ENCODE measurements around the gene NRROS. TPM values are rescaled to one million over a fixed set of nuclear protein-coding genes. Genes with fewer than 3 reads are reported as not detected.
"Not testable (repeated sequence)": the region's sequence is repeated elsewhere in the genome, so short reads cannot be mapped to it uniquely, and the experiment has no call there.

The NRROS gene
- 1.9 TPM for polyA plus RNA-seq (2013, experiment 1 of 4)
- polyA plus RNA-seq (2013, experiment 2 of 4): 2.8 TPM
- 1.8 TPM for polyA plus RNA-seq (2013, experiment 3 of 4)
- polyA plus RNA-seq (2013, experiment 4 of 4): 2.0 TPM

DNA sequence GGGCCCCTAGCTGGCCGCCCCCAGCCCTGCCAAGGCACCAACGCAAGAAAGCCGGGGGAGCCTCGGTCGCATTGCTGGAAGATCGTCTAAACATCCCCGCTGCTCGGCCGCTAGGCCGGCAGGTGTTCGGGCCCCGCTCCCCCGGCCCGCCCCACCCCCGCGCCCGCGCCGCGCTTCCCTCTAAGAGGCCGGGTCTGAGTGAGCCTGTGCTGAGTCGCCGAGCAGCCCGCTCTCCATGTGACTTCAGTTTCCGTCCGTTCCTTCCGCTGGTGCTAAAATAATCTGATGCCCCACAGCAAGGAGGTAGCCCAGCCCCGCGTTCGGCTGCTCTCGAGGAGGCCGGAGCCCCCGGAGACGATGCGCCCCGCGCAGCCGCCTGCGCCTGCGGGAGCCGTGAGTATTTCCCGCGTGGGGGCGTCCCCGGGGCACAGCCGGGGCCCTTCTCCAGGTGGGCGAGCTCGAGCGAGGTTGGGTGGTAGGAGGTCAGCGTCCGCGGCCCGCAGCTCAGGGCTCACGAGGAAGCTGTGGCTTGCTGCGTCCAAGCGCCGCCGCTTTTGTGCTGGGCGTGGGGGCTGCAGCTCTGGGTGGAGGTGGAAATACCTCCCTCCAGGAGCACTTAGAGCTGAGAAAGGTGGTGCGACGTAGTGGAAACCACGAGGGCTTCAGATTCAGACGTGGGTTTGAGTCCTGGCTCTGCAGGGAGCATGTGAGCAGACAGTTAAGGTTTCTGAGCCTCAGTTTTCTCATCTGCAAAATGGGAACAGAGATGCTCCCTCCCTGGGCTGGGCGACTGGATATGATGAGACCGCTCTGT, at the start of gene NRROS:
TSS of gene NRROS (plus strand) at position 212 of the 814 bp plus-strand sequence. CDS start 14,846 bp downstream, outside the sequence.
- peaks cover 7% of the 10 kb centered on the region for H3K4me1 ChIP-seq (ENCODE audit: control insufficient read depth, insufficient read depth, low read length)
- 35 to 38% methylated on average over 65 of the region's 65 CpGs for WGBS, 2 experiments
- H3K27me3 ChIP-seq (ENCODE audit: control insufficient read depth, insufficient read depth, low read length, poor library complexity, severe bottlenecking): peaks cover 22% of the 10 kb centered on the region
- H3K27ac ChIP-seq (ENCODE audit: insufficient read depth, low read depth, low read length, poor library complexity, severe bottlenecking): no peak within 1 kb of the TSS
- peak within 1 kb of the TSS; percentile 22 for H3K4me3 ChIP-seq (ENCODE audit: insufficient read depth, low read depth, low read length)
- H3K9me3 ChIP-seq (ENCODE audit: control insufficient read depth, low read length): no peaks in the 10 kb centered on the region
- H3K36me3 ChIP-seq (ENCODE audit: control insufficient read depth, insufficient read depth, low read length): no peaks in the 10 kb centered on the region

DNA sequence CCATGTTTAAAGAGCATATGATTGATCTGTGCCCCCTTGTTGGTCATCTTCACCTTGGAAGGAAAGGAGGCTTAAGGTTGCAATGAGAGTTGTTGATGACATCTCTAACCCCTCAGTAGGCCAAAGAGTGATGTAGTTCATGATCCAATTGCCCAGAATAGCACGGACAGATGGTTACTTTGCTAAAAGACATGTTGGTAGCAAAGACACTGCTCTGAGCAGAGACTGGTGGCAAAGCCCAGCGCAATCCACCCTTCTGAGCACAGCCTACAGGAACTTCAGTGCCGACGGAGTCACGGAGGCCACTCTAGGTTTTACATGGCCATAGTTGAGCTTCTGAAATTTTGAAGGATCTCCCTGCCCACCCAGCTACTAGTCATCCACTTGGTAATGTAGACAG, 49.2 kb upstream of the NRROS start:
- WGBS, 2 experiments: 91 to 93% methylated on average over 5 of the region's 5 CpGs
- Histone ChIP-seq H3K9me3 (ENCODE audit: control insufficient read depth, low read length) (no peaks in the 10 kb centered on the region), H3K4me3 (ENCODE audit: insufficient read depth, low read depth, low read length) (no peak overlapping the region), H3K27me3 (ENCODE audit: control insufficient read depth, insufficient read depth, low read length, poor library complexity, severe bottlenecking) (no peaks in the 10 kb centered on the region), H3K27ac (ENCODE audit: insufficient read depth, low read depth, low read length, poor library complexity, severe bottlenecking) (no peak overlapping the region), H3K4me1 (ENCODE audit: control insufficient read depth, insufficient read depth, low read length) (no peaks in the 10 kb centered on the region), H3K36me3 (ENCODE audit: control insufficient read depth, insufficient read depth, low read length) (no peaks in the 10 kb centered on the region)

DNA sequence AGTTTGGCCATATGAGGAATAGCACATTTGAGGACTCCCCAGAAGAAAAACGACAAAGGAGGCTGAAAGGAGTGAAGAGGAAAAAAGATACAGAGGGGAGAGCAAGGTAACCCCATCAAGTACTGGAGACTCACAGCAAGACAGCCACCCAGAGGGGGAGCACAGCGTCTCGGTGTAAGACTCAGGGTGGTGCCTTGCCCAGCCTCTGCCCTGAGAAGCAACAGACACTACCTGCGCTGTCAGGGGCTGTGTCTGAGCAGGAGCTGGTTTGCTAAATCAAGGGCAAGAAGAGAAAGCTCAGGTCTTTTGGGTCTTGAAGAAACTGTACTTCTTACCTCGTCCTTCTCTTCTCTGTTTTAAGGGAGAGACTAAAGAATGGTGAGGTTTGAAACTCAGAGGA, 43.1 kb upstream of the NRROS start:
- Histone ChIP-seq H3K4me3 (ENCODE audit: insufficient read depth, low read depth, low read length) (no peak overlapping the region), H3K27ac (ENCODE audit: insufficient read depth, low read depth, low read length, poor library complexity, severe bottlenecking) (no peak overlapping the region), H3K4me1 (ENCODE audit: control insufficient read depth, insufficient read depth, low read length) (no peaks in the 10 kb centered on the region), H3K36me3 (ENCODE audit: control insufficient read depth, insufficient read depth, low read length) (no peaks in the 10 kb centered on the region), H3K27me3 (ENCODE audit: control insufficient read depth, insufficient read depth, low read length, poor library complexity, severe bottlenecking) (no peaks in the 10 kb centered on the region), H3K9me3 (ENCODE audit: control insufficient read depth, low read length) (no peaks in the 10 kb centered on the region)
- 70 to 73% methylated on average over 5 of the region's 5 CpGs for WGBS, 2 experiments

DNA sequence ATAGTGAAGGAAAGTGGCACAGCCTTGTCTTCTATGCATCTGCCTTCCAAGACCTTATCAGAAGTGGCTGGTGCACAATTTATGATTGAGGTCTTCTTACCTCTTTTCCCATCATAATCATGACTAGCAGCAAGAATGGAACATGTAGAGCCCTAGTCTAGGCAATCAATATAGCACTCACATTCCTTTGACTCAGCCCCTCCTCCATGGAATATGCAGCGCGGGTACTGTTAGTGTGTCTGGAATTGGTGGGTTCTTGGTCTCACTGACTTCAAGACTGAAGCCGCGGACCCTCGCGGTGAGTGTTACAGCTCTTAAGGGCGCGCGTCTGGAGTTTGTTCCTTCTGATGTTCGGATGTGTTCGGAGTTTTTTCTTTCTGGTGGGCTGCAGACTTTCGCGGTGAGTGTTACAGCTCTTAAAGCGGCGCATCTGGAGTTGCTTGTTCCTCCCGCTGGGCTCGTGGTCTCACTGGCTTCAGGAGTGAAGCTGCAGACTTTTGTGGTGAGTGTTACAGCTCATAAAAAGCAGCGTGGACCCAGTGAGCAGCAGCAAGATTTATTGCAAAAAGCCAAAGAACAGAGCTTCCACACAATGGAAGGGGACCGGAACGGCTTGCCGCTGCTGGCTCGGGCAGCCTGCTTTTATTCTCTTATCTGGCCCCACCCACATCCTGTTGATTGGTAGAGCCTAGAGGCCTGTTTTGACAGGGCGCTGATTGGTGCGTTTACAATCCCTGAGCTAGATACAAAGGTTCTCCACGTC, 41.3 kb upstream of the NRROS start:
- not testable (repeated sequence) for H3K4me3 ChIP-seq (ENCODE audit: insufficient read depth, low read depth, low read length); H3K4me1 ChIP-seq (ENCODE audit: control insufficient read depth, insufficient read depth, low read length); H3K36me3 ChIP-seq (ENCODE audit: control insufficient read depth, insufficient read depth, low read length); H3K27me3 ChIP-seq (ENCODE audit: control insufficient read depth, insufficient read depth, low read length, poor library complexity, severe bottlenecking); H3K27ac ChIP-seq (ENCODE audit: insufficient read depth, low read depth, low read length, poor library complexity, severe bottlenecking); H3K9me3 ChIP-seq (ENCODE audit: control insufficient read depth, low read length)
- 94 to 95% methylated on average over 25 of the region's 25 CpGs for WGBS, 2 experiments

DNA sequence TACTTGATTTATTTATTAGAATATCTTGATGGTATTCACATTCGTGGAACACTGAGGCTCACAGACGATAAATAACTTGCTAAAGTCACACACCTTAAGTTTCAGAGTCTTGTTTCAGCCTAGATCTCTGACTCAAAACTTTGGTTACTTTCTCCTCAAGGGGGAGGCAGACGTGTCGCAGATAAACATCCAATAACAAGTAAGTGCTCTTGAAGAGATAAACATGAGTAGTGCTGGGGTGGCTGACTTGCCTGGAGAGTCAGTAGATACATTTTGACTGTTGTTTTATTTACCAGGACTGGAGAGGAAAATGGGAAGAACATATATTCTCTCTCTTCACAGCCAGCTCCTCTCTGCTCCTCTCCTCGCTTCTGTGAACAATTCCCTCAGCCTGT, 39.8 kb upstream of the NRROS start:
- 88 to 98% methylated on average over 5 of the region's 5 CpGs for WGBS, 2 experiments
- no peak overlapping the region for H3K27ac ChIP-seq (ENCODE audit: insufficient read depth, low read depth, low read length, poor library complexity, severe bottlenecking)
- H3K27me3 ChIP-seq (ENCODE audit: control insufficient read depth, insufficient read depth, low read length, poor library complexity, severe bottlenecking): no peaks in the 10 kb centered on the region
- no peaks in the 10 kb centered on the region for H3K4me1 ChIP-seq (ENCODE audit: control insufficient read depth, insufficient read depth, low read length)
- no peaks in the 10 kb centered on the region for H3K36me3 ChIP-seq (ENCODE audit: control insufficient read depth, insufficient read depth, low read length)
- H3K9me3 ChIP-seq (ENCODE audit: control insufficient read depth, low read length): no peaks in the 10 kb centered on the region
- no peak overlapping the region for H3K4me3 ChIP-seq (ENCODE audit: insufficient read depth, low read depth, low read length)

DNA sequence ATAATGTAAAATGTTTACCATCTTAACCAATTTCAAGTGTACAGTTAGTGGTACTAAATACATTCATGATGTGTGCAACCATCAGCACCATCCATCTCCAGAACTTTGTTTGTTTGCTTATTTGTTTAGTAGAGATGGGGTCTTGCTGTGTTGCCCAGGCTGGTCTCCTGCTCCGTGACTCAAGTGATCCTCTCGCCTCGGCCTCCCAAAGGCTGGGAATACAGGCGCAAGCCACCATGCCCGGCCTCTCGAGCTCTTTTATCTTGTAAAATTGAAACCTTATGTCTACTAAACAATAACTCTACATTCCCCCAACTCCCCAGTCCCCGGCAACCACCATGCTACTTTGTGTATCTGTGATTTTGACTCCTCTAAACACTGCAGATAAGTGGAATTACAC, 39.1 kb upstream of the NRROS start:
- Histone ChIP-seq H3K4me1 (ENCODE audit: control insufficient read depth, insufficient read depth, low read length) (no peaks in the 10 kb centered on the region), H3K36me3 (ENCODE audit: control insufficient read depth, insufficient read depth, low read length) (no peaks in the 10 kb centered on the region), H3K27ac (ENCODE audit: insufficient read depth, low read depth, low read length, poor library complexity, severe bottlenecking) (no peak overlapping the region), H3K27me3 (ENCODE audit: control insufficient read depth, insufficient read depth, low read length, poor library complexity, severe bottlenecking) (no peaks in the 10 kb centered on the region), H3K9me3 (ENCODE audit: control insufficient read depth, low read length) (no peaks in the 10 kb centered on the region), H3K4me3 (ENCODE audit: insufficient read depth, low read depth, low read length) (no peak overlapping the region)
- 91 to 96% methylated on average over 7 of the region's 7 CpGs for WGBS, 2 experiments

DNA sequence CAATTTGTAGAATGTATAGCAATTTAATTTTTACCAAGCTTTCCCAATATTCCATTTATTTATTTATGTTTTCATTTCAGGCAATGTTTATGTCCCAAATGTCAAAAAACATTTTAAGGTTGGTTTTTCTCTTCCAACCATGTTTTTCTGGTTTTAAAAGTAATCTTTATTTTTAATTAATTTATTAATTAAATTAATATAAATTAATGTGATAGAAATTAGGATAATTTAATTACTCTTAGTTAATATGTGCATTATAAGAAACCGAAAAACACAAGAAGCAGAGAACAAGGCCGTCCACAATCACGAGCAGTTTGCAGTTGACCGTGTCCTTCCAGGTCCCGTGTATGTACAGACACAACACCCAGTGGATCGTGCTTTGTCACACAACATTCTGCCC, 36.8 kb upstream of the NRROS start:
- Histone ChIP-seq H3K4me3 (ENCODE audit: insufficient read depth, low read depth, low read length) (no peak overlapping the region), H3K27me3 (ENCODE audit: control insufficient read depth, insufficient read depth, low read length, poor library complexity, severe bottlenecking) (no peaks in the 10 kb centered on the region), H3K9me3 (ENCODE audit: control insufficient read depth, low read length) (no peaks in the 10 kb centered on the region), H3K27ac (ENCODE audit: insufficient read depth, low read depth, low read length, poor library complexity, severe bottlenecking) (no peak overlapping the region), H3K36me3 (ENCODE audit: control insufficient read depth, insufficient read depth, low read length) (no peaks in the 10 kb centered on the region), H3K4me1 (ENCODE audit: control insufficient read depth, insufficient read depth, low read length) (no peaks in the 10 kb centered on the region)
- 93 to 97% methylated on average over 6 of the region's 6 CpGs for WGBS, 2 experiments

DNA sequence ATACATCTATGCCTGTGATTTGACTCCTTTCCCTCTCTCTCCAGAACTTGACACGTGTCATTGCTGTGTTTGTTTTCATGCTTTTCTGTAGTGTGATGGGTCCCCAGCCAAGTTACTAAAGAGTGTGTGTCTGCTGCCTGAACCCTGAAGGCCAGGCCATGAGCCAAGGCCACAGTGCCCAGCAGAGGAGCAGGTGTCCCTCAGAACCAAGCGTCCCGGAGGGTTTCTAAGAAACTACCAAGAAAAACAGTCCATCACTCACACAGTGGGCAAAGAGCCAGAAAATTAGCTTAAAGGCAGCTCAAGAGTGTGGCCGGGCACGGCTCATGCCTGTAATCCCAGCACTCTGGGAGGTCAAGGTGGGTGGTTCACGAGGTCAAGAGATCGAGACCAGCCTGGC, 35.8 kb upstream of the NRROS start:
- 88 to 94% methylated on average over 7 of the region's 7 CpGs for WGBS, 2 experiments
- H3K27ac ChIP-seq (ENCODE audit: insufficient read depth, low read depth, low read length, poor library complexity, severe bottlenecking): no peak overlapping the region

DNA sequence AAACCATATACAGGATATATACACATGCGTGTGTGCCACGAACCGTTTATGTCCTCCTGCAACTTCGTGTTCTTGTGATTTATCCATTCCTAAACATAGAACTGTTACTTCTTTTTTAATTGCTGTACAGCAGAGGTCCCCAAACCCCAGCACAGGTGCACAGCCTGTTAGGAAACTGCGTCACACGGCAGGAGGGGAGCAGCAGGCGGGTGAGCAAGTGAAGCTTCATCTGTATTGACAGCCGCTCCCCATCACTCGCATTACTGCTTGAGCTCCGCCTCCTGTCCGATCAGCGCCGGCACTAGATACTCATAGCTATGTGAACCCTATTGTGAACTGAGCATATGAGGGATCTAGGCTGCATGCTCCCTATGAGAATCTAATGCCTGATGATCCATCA, 34.9 kb upstream of the NRROS start:
- Histone ChIP-seq H3K36me3 (ENCODE audit: control insufficient read depth, insufficient read depth, low read length) (no peaks in the 10 kb centered on the region), H3K4me1 (ENCODE audit: control insufficient read depth, insufficient read depth, low read length) (no peaks in the 10 kb centered on the region), H3K27me3 (ENCODE audit: control insufficient read depth, insufficient read depth, low read length, poor library complexity, severe bottlenecking) (no peaks in the 10 kb centered on the region), H3K9me3 (ENCODE audit: control insufficient read depth, low read length) (no peaks in the 10 kb centered on the region), H3K4me3 (ENCODE audit: insufficient read depth, low read depth, low read length) (no peak overlapping the region), H3K27ac (ENCODE audit: insufficient read depth, low read depth, low read length, poor library complexity, severe bottlenecking) (no peak overlapping the region)
- 88 to 90% methylated on average over 13 of the region's 13 CpGs for WGBS, 2 experiments

More for the DNA sequence above, 35.8 kb upstream of the NRROS start:
- no peak overlapping the region for H3K4me3 ChIP-seq (ENCODE audit: insufficient read depth, low read depth, low read length)
- H3K4me1 ChIP-seq (ENCODE audit: control insufficient read depth, insufficient read depth, low read length): no peaks in the 10 kb centered on the region
- H3K9me3 ChIP-seq (ENCODE audit: control insufficient read depth, low read length): no peaks in the 10 kb centered on the region
- no peaks in the 10 kb centered on the region for H3K36me3 ChIP-seq (ENCODE audit: control insufficient read depth, insufficient read depth, low read length)
- H3K27me3 ChIP-seq (ENCODE audit: control insufficient read depth, insufficient read depth, low read length, poor library complexity, severe bottlenecking): no peaks in the 10 kb centered on the region

DNA sequence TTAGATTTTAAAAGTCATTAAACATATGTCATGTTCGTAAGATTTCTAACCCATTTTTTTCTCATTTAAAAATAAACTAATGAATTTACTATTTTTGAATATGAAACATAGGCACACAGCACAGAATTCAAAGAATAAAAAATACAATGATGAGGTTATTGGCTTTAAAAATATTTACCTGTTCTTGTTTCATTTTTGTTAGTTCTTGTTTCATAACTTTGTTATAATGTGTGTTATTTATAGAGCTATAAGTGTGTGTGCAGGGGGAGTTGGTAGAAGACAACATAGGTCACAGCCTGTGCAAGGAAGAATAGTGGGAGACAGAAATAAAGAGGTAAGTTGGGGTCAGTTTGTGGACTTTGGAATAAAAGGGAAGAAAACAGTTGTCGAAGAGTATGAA, 30.8 kb upstream of the NRROS start:
- H3K27ac ChIP-seq (ENCODE audit: insufficient read depth, low read depth, low read length, poor library complexity, severe bottlenecking): no peak overlapping the region
- H3K9me3 ChIP-seq (ENCODE audit: control insufficient read depth, low read length): no peaks in the 10 kb centered on the region
- no peaks in the 10 kb centered on the region for H3K27me3 ChIP-seq (ENCODE audit: control insufficient read depth, insufficient read depth, low read length, poor library complexity, severe bottlenecking)
- 90% methylated on average over 2 of the region's 2 CpGs; no CpG with 5 or more reads in 1 of the 2 experiments for WGBS, 2 experiments
- no peaks in the 10 kb centered on the region for H3K36me3 ChIP-seq (ENCODE audit: control insufficient read depth, insufficient read depth, low read length)
- no peaks in the 10 kb centered on the region for H3K4me1 ChIP-seq (ENCODE audit: control insufficient read depth, insufficient read depth, low read length)
- H3K4me3 ChIP-seq (ENCODE audit: insufficient read depth, low read depth, low read length): no peak overlapping the region
